Jurkat, Clone E6-1 (cell line): ENCODE data around the gene KCND3.

Experiments used
- DNase-seq: peaks from one replicate; pipeline ENCODE4 v3.0.0-alpha.2; 2011; ENCODE audit warnings: low read depth, low spot score
- H3K4me3 ChIP-seq: 2 replicates; pipeline ENCODE4 v1.5.1; 2011; ENCODE audit warnings: mild to moderate bottlenecking, low read length, control low read depth, moderate library complexity

The KCND3 gene

DNA sequence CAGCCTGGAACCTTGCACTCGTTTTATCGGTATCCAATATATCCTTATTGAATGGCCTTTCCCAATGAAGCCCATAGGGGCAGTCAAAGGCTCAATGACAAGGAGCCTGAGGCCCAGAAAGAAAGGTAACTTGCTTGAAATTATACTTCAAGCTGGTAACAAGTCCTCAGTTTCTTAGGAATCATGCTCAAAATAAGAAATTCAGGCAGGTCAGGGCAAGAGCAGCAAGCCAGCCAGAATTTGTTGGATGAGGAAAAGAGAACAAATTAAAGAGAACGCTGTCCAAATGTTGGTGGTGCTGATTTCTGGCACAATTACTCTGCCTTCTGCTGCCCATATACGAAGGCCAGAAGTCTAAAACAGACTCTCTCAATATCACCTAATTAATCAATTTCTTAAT is 156.1 kb downstream of the KCND3 start:
- H3K4me3 ChIP-seq: no peak overlapping the region
- DNase-seq: no peak

GRCh38 chr1:111832521-111833155 is 156.8 kb downstream of the KCND3 start:
- no peak overlapping the region for H3K4me3 ChIP-seq
- no peak for DNase-seq

DNA sequence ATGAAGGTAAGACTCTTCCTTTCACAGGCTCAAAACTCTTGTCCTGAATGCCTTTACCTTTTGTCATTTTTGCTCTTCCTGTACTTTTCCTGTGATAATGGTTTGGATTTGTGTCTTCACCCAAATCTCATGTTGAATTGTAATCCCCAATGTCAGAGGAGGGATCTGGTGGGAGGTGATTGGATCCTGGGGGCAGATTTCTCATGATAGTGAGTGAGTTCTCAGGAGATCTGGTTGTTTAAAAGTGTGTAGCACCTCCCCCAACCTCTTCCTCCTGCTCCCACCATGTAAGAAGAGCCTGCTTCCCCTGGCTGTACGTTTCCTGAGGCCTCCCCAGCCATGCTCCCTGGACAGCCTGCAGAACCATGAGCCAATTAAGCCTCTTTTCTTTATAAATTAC is 158.3 kb downstream of the KCND3 start:
- H3K4me3 ChIP-seq: no peak overlapping the region
- DNase-seq: no peak

DNA sequence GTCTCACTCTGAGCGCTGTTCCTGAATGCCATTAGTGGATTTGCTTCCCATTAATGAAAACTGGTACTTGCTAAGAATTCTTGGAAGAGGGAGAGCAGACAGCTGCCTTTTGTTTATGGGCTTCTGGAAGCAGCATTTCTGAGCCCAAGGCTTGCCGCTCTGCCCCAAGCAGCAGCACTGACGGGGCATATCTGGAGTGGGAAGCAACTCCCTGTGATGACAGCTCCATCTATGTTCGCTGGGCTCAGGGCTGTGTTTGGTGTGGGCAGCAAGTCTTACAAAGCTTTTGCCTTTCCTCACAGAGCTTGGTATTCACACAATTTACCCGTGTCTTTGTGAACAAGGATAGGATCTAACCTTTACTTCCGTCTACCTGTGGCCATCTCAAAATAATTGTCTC is 161.5 kb downstream of the KCND3 start:
- no peak overlapping the region for H3K4me3 ChIP-seq
- no peak for DNase-seq

- H3K4me3 ChIP-seq: no peak overlapping the region
- DNase-seq: no peak
Observed at GRCh38 chr1:111826278-111826677, 163.2 kb downstream of the KCND3 start.

DNA sequence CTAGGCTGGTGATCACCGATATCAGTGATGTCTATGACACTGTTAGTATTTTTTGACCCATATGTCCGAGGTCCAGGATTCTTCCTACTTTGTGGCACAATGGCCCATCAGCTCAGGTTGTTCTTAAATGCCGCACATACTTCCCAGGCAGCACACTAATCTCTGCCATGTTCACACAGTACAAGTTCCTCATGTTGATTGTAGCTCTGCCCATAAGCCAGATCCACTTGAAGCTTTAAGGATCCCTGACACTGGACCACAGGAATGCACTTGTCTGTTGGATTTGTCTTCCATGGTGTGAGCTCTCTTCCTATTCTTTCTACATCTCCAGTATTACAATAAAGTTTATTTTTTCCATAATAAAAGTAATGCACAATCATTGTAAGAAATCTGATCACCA is 164.3 kb downstream of the KCND3 start:
- no peak overlapping the region for H3K4me3 ChIP-seq
- no peak for DNase-seq

DNA sequence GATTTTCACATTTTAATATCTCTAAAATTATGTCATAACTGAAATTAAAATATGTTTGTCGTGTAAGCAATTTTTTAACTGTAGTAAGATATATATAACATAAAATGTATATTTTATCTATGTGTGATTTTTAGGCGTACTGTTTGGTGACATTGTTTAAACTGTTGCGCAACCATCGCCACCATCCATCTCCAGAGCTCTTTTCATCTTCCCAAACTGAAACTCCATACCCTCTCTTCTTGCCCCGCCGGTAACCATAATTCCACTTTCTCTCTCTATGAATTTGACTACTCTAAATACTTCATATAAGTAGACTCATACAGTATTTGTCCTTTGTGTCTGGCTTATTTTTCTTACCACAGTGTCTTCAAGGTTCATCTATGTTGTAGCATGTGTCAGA is 167.3 kb downstream of the KCND3 start:
- H3K4me3 ChIP-seq: no peak overlapping the region
- DNase-seq: no peak

DNA sequence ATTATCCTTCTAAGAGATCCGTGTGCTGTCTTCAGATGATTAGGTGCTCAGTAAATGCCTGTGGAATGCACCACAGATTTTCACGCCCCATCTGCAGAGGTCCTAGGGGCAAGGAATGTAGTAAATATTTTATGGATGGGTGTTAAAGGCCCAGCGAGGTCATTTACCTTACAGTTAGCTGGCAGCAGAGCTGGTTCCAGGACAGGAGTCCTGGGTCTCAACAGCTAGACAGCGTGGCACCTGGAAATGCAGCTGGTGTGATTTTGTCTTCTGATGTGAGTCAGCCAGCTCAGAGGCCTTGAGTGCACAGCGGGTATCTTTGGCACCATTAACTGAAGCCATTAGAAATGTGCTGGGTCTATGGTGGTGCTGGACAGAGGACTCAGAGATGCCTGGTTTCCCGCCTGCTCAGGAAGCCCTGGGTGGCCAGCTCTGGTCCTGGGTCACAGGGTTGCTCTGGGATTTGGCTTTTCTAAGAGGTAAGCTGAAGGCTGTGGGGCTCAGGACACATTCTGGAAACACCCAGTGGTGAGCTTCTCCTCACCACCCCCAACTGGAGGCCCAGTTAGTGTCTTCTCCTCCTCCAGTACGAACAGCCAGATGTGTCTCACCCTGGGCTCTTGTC is 168.2 kb downstream of the KCND3 start:
- DNase-seq: no peak
- no peak overlapping the region for H3K4me3 ChIP-seq

DNA sequence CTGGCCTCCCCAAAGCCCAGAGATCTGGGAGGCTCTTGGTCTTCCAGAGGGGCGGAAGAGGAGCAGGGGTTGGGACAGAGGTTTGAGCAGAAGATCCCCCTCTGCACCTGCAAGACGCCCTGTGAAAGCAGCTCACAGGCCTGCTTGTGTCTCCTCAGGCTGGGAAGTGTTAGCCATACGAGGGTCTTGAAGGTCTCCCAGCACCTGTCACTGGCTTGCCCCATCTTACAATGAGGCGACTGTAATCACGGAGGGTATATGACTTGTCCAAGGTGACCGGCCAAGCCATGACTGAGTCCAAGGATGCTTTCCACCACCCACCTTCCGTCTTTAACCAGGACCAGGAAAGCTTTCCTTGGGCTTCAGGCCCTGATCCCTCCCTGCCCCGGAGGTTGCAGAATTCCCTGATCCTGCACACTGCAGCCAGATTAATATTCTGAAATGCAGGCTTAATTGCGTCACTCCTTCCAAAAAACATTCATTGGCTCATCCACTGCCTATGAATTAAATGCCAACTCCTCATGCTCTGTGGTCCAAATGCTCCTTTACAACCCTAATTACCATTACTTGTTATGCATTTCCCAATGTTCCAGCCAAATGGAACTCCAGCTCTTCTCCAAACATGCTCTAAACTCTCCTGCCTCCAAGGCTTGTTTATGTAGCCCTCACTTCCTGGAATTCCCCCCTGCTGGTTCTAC is 169.8 kb downstream of the KCND3 start:
- no peak for DNase-seq
- H3K4me3 ChIP-seq: no peak overlapping the region

GRCh38 chr1:111818546-111818945 is 170.9 kb downstream of the KCND3 start:
- H3K4me3 ChIP-seq: no peak overlapping the region
- no peak for DNase-seq

DNA sequence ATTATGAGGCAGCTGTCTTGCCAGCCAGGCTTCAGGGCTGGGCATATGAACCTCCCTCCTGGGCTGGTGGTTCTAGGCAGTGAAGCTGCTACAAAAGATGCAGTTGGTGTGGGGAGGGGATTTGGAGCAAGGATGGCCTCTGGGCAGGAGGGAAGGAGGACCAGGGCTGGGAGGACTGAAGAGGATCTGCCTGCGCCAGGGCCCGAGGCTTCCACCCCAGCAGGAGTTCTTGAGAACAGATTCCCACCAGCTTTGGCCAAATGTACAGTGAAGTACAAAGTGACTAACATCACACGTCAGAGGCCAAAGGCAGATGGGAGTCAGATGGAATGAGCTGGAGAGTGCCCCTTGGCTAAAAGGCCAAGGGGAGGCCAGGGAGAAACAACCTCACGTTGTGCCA is 171.4 kb downstream of the KCND3 start:
- H3K4me3 ChIP-seq: no peak overlapping the region
- no peak for DNase-seq

DNA sequence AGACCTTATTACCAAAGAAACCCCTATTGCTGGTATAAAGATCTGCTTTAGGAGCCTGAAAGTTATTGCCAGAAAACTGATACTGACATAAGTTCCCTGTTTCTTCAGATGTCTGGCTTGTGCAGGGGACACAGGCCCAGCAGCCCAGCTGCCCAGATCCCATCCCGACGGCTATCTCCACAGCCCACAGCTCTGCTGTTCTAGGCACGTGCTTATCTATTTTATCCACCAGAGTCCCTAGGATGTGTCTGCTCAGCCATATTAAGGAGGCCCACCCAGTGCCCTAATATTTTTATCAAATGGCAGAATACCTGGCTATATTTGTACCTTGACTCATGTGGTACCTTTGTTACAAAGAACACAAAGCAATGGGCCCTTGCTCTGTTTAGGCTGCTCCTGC is 174.8 kb downstream of the KCND3 start:
- no peak overlapping the region for H3K4me3 ChIP-seq
- no peak for DNase-seq

DNA sequence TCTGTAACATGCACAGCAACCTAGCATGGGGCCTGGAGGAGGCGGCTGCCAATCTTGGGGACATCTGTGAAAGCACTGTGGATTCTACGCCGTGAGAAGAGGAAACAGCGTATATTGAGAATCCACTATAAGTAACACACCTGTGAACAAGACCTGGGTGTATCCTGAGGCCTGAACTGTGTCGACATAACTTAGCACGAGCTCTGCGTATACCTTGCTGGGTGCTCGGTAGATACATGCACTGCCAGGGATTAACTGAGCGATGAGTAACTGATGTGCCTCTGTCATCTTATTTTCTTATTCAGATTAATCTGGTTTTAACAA is 175.2 kb downstream of the KCND3 start:
- H3K4me3 ChIP-seq: no peak overlapping the region

DNA sequence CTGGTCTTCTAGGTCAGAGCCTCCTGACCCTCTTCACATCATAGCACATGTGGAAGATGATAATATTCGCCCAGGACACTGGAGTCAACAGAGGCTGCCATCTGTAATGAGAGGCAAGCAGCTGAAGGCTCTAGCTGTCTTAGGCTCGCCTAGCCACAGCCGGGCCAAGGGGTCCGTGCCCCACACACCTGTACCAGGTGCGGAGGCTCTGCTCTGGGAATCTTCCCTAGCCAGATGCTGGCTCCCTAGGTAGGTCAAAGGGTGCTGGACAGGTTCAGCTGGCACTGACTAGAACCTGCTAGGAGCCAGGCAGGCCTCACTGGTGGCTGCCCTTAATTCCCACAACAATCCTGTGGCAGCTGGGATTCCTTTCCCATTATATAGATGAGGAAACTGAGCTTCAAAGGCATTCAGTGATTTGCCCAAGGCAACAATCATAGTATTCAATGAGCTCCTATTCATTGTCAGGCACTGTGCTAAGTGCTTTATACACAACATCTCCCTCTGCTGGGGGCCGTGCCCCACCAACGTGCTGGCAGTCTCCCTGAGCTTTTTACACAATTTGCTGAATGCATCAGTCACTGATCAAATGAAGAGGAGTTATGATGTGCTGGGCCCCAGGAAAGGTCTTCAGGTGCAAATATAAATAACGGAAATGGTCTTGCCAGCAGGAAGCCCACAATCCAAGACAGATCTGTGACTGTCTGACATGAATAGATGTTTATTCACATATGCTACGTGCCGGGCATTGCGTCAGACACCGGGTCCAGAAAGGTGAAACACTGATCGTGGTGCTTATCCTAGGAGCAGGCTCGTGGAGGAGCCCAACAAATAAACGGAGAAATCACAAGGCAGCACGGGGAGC is 175.8 kb downstream of the KCND3 start:
- no peak overlapping the region for H3K4me3 ChIP-seq
- peak; percentile 3 for DNase-seq

More for the DNA sequence above, 175.2 kb downstream of the KCND3 start:
- no peak for DNase-seq

DNA sequence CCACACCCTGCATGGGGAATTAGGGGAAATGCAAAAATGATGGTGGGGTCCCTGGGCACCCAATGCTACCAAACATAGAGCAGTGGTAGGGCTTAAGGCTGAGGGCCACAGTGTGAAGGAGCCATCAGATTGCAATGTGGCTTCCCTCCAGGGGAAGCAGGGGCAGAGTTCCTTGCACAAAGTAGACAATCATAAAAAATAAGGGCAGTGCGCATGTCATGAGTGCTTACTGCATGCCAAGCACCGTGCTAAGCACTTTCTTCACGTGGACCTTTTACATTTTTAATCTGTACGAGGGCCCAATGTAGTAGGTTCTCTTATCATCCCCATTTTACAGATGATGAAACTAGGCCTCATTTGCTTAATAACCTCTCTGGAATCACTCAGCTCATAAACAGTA is 177.2 kb downstream of the KCND3 start:
- H3K4me3 ChIP-seq: no peak overlapping the region
- no peak for DNase-seq

DNA sequence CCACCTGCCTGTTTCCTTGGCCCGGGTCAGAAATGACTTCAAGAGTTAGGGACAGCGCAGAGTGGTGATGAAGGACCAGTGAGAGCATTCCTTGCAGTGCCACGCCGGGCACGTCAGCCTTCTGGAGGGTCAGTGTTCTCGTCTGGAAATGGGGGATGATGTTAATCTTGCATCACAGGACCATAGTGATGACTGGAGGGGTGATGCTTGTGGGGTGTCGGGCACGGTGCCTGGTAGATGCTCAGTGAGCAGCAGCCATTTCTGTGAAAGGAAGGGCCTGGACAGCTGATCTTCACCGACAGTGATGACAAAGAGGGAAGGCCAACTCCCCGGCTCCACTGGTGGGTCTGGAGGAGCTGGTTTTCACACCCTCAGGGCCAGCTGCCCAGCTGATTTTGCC is 177.6 kb downstream of the KCND3 start:
- no peak for DNase-seq
- no peak overlapping the region for H3K4me3 ChIP-seq

DNA sequence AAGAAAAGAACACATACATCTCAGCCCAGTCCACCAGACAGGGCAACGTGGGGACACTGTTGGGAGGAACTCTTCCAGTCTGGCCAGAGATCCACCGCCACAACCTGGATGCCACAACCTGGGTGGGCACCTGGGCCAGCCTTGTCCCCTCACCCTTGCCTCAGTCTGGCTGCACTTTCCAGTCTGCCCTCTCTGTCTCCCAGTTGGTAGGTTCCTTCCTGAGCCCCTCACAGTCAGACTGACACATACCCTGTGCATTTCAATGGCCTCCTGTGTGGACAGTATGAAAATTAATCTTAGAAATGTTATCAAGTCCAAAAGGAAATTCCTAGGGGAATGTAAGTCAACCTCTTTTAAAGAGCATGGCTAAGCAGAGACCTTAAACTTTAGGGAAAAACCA is 184.2 kb downstream of the KCND3 start:
- H3K4me3 ChIP-seq: no peak overlapping the region
- no peak for DNase-seq

GRCh38 chr1:111804776-111805175 is 184.7 kb downstream of the KCND3 start:
- DNase-seq: no peak
- H3K4me3 ChIP-seq: no peak overlapping the region

GRCh38 chr1:111803951-111804350 is 185.5 kb downstream of the KCND3 start:
- no peak for DNase-seq

GRCh38 chr1:111802984-111803383 is 186.5 kb downstream of the KCND3 start:
- DNase-seq: no peak
- no peak overlapping the region for H3K4me3 ChIP-seq

More at GRCh38 chr1:111803951-111804350, 185.5 kb downstream of the KCND3 start:
- H3K4me3 ChIP-seq: no peak overlapping the region
